Stimulated activated CD4-positive, alpha-beta T cell treated with anti-CD3 and anti-CD28 coated beads, Interleukin-2, amount 100 ng/mL, for 24 hours (primary cell): ENCODE data around the gene MRPL3.
"Not testable (repeated sequence)": the region's sequence is repeated elsewhere in the genome, so short reads cannot be mapped to it uniquely, and the experiment has no call there.

Experiments used
- DNase-seq, 2 donors: peaks; one replicate each; pipeline ENCODE4 v3.0.0-alpha.2; 2020

The MRPL3 gene

DNA sequence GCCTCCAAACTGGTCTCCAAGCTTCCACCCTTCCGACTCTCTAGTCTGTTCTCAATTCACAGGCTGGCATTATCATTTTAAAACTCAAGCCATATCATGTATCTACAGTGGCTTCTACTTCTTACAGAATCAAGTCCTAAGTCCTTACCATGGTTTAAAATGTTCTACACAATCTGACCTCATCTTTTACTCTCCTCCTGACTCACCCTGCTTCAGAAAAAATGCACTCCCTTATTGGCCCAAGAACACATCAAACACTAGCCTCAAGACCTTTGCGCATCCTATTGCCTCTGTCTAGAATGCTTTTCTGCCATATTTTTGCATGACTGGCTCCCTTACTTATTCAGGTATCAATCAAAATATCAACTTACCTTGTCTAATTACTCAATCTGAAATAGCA, 11.0 kb downstream of the MRPL3 start:
- DNase-seq: no peak

DNA sequence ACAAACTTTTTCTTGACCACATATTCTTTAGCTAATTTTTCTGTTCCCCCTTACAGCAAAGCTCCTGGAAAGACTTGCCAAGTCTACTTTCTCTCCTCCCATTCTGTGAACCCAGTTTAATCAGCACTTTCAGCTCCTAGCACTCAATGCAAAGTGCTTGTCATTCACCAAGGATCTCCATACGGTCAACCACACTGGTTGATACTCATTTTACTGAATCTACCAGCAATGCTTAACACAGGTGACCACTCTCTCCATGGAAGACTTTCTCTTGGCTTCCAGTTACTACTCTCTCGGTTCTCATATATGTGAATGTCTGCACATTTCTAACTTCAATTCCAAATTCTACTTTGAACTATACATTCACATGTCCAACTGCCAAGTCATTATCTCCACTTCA, 11.7 kb downstream of the MRPL3 start:
- DNase-seq: no peak

DNA sequence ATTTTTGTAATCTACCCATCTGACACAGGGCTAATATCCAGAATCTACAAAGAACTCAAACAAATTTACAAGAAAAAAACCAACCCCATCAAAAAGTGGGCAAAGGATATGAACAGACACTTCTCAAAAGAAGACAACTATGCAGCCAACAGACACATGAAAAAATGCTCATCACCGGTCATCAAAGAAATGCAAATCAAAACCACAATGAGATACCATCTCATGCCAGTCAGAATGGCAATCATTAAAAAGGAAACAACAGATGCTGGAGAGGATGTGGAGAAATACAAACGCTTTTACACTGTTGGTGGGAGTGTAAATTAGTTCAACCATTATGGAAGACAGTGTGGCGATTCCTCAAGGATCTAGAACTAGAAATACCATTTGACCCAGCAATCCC, 16.2 kb downstream of the MRPL3 start:
- DNase-seq: not testable (repeated sequence)

DNA sequence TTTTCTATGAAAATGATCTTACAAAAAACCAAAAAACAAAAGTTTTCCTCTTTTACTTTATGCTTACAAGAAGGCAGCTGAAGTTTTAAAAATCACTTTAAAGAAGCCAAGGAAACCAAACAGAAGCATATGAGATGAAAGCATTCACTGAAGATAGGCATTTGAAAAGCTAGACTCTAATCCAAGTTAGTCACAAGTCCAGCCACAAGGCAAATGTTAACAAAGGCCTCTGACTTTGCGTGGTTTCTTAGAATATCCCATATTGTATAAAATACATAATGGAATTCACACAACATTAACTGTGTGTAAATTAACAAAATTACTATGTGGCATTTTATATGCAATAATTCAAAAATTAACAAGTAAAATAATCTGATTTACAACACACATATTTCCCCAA, 17.7 kb downstream of the MRPL3 start:
- no peak for DNase-seq

DNA sequence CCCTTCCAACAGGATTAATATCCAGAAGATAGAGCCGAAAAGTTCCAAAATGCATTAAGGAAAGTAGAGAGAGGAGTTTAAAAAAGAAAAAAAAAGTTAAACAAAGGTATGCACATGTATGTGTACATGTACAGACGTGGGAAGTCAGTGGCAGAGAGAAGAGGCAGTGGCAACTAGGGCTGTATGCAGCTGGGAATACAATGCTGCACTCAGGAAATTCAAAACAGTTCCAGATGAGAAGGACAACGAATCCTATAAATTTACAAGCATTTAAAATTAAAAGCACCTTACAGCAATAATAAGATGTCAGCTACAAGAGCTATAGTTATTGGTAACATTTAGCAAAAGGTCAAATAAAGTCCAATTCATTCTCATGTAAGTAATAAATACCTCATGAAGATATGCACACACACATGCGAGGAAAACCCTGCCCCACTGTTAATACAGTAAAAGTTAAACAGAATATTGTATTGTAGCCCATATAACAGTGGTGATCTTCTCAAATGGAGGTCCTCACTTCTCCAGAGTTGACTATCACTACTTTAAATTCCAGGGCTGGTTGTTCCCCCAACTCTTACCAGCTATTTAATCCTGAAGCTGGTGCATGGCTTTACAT, 18.2 kb downstream of the MRPL3 start:
- DNase-seq: no peak

DNA sequence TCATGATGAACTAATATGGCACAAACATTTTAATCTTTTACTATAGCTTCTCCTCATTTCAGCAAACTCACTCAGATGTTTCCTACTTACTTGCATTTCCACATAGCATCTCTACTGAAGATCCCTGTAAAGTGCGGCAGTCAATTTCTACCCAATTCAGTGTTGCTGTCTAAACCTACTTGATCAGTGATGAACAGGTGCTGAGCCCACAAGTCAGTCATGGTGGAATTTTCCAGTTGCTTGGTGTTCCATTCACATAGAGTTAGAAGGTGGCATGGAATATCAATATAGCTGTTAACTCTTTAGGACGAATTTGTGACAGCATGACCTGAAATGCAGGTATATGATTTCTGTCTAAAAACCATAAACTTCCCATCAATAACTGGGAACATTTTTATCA, 22.7 kb downstream of the MRPL3 start:
- no peak for DNase-seq

DNA sequence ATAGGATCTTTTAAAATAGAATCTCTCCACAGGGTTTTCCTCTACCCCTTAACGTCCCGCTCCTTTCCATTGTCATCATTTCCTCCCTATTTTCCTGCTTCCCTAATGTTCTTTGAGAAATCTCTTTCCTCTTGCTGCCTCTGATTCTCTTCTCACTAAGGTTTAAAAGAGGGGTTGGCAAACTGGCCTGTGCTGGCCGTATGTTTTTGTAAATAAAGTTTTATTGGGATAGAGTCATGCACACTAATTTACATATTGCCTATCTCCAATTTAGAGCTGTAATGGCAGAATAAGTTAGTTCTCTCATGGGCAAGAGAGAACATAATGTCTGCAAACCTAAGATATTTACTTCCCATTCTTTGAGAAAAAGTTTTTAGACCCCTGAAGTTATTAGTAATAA, 25.0 kb downstream of the MRPL3 start:
- no peak for DNase-seq

DNA sequence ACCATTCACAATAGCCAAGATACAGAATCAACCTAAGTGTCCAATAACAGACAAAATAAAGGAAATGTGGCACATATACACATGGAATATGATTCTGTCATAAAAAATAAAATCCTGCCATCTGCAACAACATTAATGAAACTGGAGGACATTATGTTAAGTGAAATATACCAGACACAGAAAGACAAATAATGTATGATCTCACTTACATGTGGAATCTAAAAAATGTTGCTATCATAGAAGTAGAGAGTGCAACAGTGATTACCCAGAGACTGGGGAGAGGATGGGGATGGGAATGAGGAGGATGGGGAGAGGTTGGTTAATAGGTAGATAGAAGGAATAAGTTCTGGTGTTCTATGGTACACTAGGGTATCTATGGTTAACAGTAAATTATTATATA, 28.7 kb downstream of the MRPL3 start:
- no peak for DNase-seq

DNA sequence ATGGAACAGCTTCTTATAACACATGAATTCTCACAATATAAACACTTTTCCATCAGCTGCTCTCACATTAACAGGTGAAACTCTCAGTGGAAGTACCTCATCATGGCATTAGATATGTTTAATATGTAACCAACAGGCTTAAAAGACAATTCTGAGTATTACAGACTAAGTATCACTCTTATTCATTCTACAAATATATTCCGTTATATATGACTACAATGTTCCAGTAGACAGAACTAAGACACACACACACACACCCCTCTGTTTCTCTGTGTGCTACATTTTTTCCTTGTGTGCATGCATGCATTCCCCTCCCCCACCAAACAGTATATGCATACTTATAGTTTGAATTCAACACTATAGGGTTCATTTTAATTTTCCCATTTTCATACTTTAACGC, 32.4 kb downstream of the MRPL3 start:
- peak; percentile 4 to 18 for DNase-seq

DNA sequence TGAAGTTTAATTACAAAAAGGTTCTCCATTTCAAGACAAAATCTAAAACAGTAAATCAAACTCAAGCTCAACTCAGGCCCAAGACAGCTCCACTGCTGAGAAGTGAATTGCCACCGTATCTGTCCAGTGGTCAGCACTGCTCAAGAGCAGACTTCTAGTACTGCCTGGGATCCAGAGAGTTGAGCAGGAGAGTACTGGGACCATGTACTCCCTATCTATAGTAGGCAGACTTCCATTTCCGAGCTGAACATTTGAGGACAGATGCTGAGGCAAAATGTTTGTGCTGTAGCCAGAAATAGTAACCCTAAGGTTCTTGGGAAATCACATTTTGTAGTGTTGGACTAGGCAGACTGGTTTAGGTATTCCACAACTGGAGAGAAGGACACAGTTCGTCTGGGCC, 44.1 kb downstream of the MRPL3 start:
- no peak for DNase-seq

DNA sequence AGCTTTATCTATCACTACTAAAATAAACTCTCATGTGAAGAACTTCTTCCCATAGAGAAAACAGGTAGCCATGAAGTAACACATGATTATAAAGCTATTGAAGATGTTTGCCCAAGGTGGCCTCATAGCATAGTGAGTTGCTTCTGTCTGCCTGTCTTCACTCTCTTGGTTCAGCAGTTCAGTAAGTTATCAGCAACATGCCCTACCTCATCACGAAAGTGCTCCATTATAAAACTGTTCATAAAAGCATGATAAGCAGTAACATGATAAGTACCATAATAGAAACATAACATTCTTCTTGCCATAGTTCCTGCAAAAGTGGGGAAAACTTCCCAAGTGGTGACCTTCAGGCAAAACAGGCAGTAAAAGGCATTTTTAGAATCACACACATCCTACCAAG, 45.6 kb downstream of the MRPL3 start:
- DNase-seq: no peak

DNA sequence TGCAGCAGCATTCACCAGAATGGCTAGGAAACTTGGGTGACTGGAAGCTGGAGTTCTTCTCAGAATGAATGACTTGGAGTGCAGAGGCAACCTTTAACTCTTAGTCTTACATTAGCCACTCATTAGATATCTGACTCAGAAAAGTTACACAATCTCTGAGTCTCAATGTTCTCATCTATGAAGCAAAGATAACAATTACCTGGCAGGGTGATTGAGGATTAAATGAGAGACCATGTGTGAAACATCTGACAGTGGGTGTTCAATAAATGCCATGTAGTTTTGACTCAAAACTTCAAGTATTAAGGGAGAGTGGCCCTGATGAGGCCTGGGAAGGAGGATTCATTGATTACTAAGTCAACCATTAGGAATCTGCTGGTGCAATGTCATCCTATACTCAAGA, 48.3 kb downstream of the MRPL3 start:
- DNase-seq: no peak

DNA sequence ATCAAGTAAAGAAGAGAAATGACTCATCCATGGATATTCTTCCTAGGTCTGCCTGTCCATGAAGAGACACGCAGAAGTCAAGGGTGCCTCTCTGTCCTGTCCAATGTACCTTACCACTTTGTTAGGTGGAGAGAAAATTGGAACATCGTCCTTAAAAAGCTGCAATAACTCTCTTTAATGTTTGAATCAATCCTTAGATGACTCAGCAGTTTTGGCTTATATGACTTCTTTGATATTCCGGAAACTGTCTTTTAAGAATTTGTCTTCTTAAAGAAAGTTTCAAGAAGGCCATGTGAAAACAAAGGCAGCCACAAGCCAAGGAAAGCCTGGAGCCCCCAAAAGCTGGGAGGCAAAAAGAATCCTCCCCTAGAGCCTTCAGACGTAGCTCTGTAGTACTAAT, 49.2 kb downstream of the MRPL3 start:
- DNase-seq: no peak

DNA sequence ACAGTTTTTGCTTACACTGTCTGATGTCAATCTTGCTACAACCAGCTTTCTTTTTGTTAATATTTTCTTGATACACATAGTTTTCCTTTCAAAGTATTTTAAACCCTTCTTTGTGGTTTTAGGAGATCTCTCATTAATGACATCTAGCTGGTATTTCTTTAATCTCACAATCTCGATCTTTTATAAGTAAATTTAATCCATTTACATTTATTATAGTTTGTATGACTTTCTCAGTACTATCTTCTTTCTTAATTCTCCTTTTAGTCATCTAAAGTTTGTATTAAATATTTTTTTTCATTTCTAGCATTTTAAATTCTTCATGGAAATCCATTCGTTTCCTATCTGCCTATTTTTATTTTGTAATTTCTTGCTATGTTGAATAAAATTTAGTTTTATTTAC, 55.4 kb downstream of the MRPL3 start:
- no peak for DNase-seq

DNA sequence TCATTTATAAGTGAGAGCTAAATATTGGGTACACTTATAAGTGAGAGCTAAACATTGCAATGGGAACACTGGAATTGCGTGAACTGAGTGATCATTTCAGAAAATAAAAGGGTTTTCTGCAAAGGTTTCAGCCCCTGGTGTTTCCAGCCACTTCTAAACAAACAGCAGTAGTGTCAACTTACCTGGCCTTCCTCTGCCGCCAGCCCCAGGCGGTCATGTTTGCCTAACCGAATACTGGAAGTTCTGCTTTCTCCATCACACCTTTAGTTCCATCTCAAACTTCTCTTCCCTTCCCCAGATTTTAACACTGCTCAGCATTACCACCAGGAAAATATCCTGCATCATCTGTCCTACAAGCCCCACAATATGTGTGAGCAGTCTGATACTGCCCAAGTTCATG, 58.6 kb downstream of the MRPL3 start:
- no peak for DNase-seq

DNA sequence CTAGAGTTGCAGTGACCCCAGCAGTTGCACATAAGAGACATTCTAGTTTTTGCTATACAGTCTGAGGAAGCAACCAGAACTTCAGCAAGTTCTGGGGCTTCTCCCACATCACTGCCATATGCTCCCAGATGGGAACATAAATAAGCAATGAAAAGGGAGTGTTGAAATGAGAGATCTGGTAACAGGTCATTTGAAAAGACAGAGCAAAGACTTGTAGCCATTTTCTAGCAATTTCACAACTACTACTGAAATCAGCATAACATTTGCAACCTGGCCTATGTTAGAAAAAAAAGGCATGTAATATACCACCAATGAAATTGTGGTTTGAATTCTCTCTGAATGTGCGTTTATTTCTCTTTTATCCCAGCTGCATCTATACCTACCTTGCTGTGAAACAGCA, 63.7 kb downstream of the MRPL3 start:
- no peak for DNase-seq

DNA sequence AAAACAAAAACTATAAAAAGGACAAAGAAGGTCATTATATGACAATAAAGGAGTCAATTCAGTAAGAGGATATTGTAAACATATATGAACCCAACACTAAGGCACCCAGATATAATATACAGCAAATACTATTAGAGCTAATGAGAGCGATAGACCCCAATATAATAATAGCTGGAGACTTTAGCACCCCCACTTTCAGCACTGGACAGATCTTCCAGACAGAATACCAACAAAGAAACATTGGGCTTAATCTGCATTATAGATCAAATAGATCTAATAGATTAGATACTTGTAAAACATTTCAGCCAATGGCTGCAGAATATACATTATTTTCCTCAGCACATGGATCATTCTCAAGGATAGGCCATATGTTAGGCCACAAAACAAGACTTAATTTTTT, 67.8 kb downstream of the MRPL3 start:
- no peak for DNase-seq

DNA sequence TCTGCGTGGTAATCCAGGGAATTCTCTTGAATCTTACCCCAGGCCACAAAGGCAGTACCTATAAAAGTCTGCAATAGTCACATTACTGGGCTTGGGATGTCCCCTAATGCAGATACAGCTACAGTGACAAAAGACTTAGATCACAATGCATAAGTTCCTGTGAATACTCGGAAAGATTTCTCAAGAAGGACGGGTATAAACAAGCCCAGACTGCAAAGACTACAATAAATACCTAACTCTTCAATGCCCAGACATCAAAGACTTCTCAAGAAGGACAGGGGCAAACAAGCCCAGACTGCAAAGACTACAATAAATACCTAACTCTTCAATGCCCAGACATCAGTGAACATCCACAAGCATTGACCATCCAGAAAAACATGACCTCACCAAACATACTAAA, 70.3 kb downstream of the MRPL3 start:
- DNase-seq: no peak

DNA sequence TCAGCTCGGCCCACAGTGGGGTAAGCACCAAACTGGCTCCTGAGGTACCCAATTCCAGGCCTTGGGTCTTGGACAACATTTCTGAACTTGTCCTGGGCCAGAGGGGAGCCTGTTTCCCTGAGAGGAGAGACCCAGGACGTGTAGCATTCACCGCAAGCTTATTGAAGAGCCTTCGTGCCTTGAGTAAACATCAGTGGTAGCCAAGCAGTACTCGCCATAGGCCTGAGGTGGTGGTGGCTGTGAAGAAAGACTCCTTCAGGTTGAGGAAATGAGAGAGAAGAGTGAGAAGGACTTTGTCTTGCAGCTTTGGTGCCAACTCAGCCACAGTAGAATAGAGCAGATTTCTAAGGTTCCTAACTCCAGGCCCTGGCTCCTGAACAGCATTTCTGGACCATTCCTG, 71.0 kb downstream of the MRPL3 start:
- no peak for DNase-seq

DNA sequence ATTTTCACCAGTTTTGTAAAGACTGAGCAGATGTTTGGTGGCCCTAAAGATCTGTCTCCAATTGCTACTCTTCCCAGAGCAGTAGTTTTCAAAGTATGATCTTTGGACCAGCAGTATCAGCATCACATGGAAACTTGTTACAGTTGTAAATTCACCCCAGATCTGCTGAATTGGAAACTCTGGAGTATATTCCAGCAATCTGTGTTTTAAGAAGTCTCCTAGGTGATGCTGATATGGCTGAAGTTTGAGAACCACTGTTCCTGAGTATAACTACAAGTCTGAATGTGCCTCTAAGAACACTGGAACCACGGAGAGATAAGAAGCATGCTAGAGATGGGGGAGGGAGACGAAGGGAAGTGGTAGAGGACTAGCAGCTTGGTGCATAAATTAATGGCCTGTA, 75.5 kb downstream of the MRPL3 start:
- DNase-seq: no peak

DNA sequence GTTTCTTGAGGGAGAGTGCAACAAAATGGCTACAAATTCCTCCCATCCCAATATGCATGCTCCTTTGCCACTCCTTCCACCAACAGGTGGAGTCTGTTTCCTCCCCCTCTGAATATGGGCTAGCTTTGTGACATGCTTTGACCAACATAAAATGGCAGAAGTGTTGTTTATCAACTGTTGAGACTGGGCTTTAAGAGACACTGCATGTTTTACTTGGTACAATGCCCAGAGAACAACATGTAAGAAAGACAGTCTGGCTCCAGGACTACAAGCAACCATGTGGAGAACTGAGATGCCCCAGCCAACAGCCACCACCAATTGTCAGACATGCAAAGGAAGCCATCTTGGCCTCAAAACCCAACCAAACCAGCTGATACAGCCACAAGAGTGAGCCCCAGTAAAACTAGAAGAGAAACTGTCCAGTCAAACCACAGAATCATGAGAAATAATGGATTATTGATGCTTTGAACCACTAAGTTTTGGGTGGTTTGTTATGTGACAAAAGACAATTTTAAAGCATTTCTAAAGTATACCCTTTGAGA, 80.7 kb downstream of the MRPL3 start:
- DNase-seq: no peak

DNA sequence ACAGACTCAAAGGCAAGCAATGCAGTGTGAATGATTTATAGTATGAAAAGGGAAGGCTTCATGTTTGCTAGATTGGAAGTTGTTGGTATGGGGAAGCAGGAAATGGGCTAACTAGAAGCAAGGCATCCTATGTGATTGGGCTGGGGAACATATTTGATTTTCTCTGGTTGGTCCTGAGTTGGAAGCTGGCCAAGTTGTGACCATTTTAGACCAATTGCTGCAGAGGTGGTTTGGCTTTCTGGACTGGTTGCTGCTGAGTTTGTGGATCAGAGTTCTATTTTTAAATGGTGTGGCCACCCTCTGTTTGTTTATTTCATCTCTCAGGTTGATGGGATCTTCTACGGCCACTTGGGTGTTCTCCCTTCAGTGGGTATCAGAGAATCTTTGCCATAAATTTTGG, 81.5 kb downstream of the MRPL3 start:
- DNase-seq: no peak

DNA sequence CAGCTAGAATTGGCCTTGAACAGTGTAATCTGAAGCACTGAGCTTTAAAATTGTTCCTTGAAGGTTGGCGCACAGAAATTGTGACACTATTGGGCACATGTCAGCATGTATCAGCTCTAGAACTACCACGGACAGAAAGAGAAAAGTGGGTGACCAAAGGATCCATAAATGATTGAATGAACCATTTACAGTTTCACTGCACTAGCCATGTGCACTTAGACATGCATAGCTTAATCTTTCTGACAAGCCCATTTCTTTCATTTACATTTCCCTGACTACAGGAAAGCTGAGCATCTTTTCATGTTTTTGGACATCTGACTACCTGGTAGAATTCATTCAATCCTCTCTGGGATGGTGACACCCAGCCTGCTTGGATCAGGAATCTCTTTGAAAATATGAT, 85.0 kb downstream of the MRPL3 start:
- DNase-seq: no peak
